ENCODE data around the gene GADD45GIP1.
A peak's percentile ranks its signal among the peaks of the same experiment; 100 is the strongest.

GADD45GIP1 gene

DNA sequence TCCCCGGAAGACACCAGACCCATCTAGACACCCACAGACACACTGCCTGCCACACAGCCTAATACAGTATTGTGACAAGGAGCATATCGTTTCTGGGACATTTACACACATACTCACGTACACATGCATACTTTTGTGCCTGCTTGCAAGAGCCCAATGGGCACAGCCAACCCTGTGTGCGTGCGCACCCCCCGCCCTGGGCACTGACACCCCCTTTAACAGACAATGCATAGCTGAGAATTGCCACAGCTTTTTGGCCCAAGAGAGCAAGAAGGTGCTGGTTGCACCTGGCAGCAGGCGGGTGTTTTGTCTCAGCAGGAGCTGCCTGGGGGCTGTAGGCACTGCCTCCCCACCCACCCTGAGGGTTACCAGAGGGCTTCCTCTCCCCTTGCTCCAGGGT lies 36.5 kb upstream of the GADD45GIP1 start:
- Histone ChIP-seq H4K20me1 (peaks cover 0 to 21% (median 16%) of the 10 kb centered on the region in 11 experiments; a peak in 16 of 22 replicates), H3K4me1 (peaks cover 0 to 47% (median 25%) of the 10 kb centered on the region in 10 experiments; a peak in 17 of 20 replicates), H3K9me3 (replicated peaks in 1 of 11) (peaks cover 0 to 7% (median 0%) of the 10 kb centered on the region in 11 experiments; a peak in 7 of 22 replicates), H3K4me2 (no peak overlapping the region), H3K27me3 (peaks cover 6 to 24% (median 8%) of the 10 kb centered on the region in 11 experiments; a peak in 18 of 22 replicates), H3K27ac (no peak overlapping the region), H3K4me3 (no peak overlapping the region), H3K36me3 (peaks cover 0 to 3% (median 2%) of the 10 kb centered on the region in 11 experiments; a peak in 7 of 22 replicates), H3K9ac (no peak overlapping the region)
- TF ChIP-seq Cebpa-rat (IDR thresholded peaks at IDR 0.05) = no peak

DNA sequence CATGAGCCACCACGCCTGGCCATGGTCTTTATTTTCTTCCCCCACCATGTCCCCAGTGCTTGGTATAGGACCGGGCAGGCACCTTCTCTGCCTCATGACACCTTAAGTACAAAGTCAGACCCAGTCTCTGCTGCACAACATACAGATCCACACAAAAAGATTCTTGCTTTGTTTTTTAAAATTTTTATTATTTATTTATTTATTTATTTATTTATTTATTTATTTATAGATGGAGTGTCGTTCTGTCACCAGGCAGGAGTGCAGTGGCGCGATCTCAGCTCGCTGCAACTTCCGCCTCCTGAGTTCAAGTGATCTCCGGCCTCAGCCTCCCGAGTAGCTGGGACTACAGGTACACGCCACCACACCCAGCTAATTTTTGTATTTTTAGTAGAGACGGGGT lies 35.7 kb upstream of the GADD45GIP1 start:
- H3K4me2 ChIP-seq = no peak overlapping the region
- no peaks in the 10 kb centered on the region for H3K36me3 ChIP-seq
- peaks cover 0 to 17% (median 13%) of the 10 kb centered on the region in 11 experiments; a peak in 16 of 22 replicates for H4K20me1 ChIP-seq
- no peak overlapping the region for H3K4me3 ChIP-seq
- H3K27ac ChIP-seq = no peak overlapping the region
- peaks cover 0 to 51% (median 33%) of the 10 kb centered on the region in 10 experiments; a peak in 17 of 20 replicates for H3K4me1 ChIP-seq
- H3K9ac ChIP-seq = no peak overlapping the region
- TF ChIP-seq Cebpa-rat (IDR thresholded peaks at IDR 0.05) = no peak
- H3K9me3 ChIP-seq (replicated peaks in 1 of 11) = peaks cover 0 to 7% (median 0%) of the 10 kb centered on the region in 11 experiments; a peak in 7 of 22 replicates
- peaks cover 6 to 24% (median 8%) of the 10 kb centered on the region in 11 experiments; a peak in 18 of 22 replicates for H3K27me3 ChIP-seq

DNA sequence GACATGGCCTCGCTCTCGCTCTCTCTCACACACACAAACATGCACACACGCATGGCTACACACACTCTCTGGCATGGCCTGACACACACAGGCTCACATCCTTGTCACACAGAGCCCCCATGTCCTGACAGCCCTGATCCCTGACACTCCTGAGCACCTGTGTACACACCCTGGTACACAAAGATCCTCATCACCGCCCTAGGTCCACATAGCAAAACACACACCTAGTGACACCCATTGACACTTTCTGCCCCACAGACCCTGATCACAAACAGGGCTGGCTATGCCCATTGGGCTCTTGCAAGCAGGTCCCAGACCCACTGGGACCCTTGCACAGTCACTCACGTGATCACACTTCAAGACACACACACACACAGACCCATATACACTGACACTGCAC lies 34.3 kb upstream of the GADD45GIP1 start:
- Histone ChIP-seq H3K27me3 (peaks cover 2 to 14% (median 7%) of the 10 kb centered on the region in 11 experiments; a peak in 17 of 22 replicates), H3K36me3 (no peaks in the 10 kb centered on the region), H3K4me1 (peaks cover 0 to 52% (median 34%) of the 10 kb centered on the region in 10 experiments; a peak in 16 of 20 replicates), H3K9me3 (replicated peaks in 1 of 11) (peaks cover 0 to 7% (median 0%) of the 10 kb centered on the region in 11 experiments; a peak in 7 of 22 replicates), H3K4me3 (no peak overlapping the region), H3K27ac (no peak overlapping the region), H3K9ac (no peak overlapping the region), H3K4me2 (peak overlapping the region in 5 of 11 experiments; percentile 0 to 29 (median 8); a peak in 3 of 22 replicates), H4K20me1 (peaks cover 0 to 2% (median 0%) of the 10 kb centered on the region in 11 experiments; a peak in 1 of 22 replicates)
- no peak for TF ChIP-seq Cebpa-rat (IDR thresholded peaks at IDR 0.05)

DNA sequence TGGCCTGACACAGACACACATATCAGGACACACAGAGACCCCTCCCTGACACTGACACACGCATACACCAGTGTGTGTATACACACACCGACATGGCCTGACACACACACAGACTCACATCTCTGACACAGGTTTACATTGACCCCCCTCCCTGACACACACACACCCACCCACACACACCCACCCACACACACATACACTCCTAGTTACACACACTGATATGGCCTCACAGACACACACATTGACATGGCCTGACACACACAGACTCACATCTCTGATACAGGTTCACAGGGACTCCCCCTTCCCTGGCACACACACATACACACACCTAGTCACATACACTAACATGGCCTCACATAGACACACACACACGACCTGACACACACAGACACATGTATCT lies 33.8 kb upstream of the GADD45GIP1 start:
- Histone ChIP-seq H3K27ac (no peak overlapping the region), H3K9ac (no peak overlapping the region), H3K4me3 (no peak overlapping the region), H3K27me3 (peaks cover 0 to 12% (median 2%) of the 10 kb centered on the region in 11 experiments; a peak in 13 of 22 replicates), H3K4me2 (peak overlapping the region in 3 of 11 experiments; percentile 0 to 29 (median 18); a peak in 1 of 22 replicates), H3K4me1 (peaks cover under 1 to 56% (median 38%) of the 10 kb centered on the region in 10 experiments; a peak in 19 of 20 replicates), H4K20me1 (0 out of 22 replicates have a peak, but pooled peaks cover 0 to 2% (median 0%) of the 10 kb centered on the region in 11 experiments), H3K36me3 (no peaks in the 10 kb centered on the region), H3K9me3 (replicated peaks in 1 of 11) (peaks cover 0 to 7% (median 0%) of the 10 kb centered on the region in 11 experiments; a peak in 7 of 22 replicates)
- no peak for TF ChIP-seq Cebpa-rat (IDR thresholded peaks at IDR 0.05)

DNA sequence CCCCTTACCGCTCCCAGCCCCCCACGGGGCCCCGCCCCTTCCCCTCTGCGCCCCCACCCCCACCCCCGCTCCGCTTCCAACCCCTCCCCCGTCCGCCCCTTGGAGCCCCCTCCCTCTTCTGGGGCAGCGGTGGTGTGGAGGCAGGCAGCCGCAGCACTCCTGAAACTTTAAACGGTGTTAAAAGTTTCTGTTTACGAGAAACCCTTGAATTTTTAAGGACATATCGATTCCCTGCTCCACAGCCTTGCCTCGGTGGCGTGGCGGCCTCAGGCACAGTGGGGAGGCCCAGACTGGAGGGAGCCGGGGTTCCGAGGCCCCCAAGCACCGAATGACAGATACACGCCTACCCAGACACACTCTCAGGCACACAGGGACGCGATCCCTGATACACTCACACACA lies 33.4 kb upstream of the GADD45GIP1 start:
- H3K4me3 ChIP-seq = no peak overlapping the region
- no peak for TF ChIP-seq Cebpa-rat (IDR thresholded peaks at IDR 0.05)
- peaks cover 0 to 7% (median 0%) of the 10 kb centered on the region in 11 experiments; a peak in 7 of 22 replicates for H3K9me3 ChIP-seq (replicated peaks in 1 of 11)
- no peak overlapping the region for H3K27ac ChIP-seq
- no peak overlapping the region for H3K4me2 ChIP-seq
- no peaks in the 10 kb centered on the region for H3K36me3 ChIP-seq
- peaks cover 0 to 6% (median 0%) of the 10 kb centered on the region in 11 experiments; a peak in 1 of 22 replicates for H4K20me1 ChIP-seq
- peaks cover 0 to 10% (median 0%) of the 10 kb centered on the region in 11 experiments; a peak in 3 of 22 replicates for H3K27me3 ChIP-seq
- H3K4me1 ChIP-seq = peaks cover 5 to 61% (median 42%) of the 10 kb centered on the region in 10 experiments
- H3K9ac ChIP-seq = no peak overlapping the region

DNA sequence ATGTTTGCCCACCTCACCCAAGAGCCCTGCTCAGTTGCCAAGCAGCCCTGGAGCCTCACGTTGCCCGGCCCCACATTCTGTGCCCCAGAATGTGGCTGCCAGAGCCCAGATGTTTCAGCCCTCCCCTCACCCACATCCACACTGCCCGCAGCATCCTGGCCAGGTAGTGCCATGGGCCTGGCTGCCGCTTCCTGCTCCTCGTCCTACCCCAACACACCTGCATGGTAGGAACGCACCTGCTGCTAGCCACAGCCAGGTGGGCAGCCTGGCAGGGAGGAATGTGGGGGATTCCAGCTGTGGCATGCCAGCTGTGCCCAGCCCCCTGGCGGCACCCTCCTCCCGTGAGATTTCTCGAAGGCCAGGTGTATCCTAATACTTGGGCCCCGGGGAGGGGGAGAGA lies 30.8 kb upstream of the GADD45GIP1 start:
- Histone ChIP-seq H3K27ac (peak overlapping the region in 4 of 11 experiments; percentile 5 to 47 (median 30); a peak in 4 of 22 replicates), H3K4me1 (peaks cover 26 to 71% (median 59%) of the 10 kb centered on the region in 10 experiments), H3K4me2 (peak overlapping the region in 8 of 11 experiments; percentile 44 to 93 (median 86); a peak in 17 of 22 replicates), H3K4me3 (no peak overlapping the region), H3K9ac (peak overlapping the region in 1 of 11 experiments; percentile 40; a peak in 1 of 22 replicates), H4K20me1 (peaks cover 0 to 16% (median 0%) of the 10 kb centered on the region in 11 experiments; a peak in 1 of 22 replicates), H3K36me3 (no peaks in the 10 kb centered on the region), H3K27me3 (0 out of 22 replicates have a peak, but pooled peaks cover 0 to 4% (median 0%) of the 10 kb centered on the region in 11 experiments), H3K9me3 (replicated peaks in 1 of 11) (peaks cover 0 to 7% (median 0%) of the 10 kb centered on the region in 11 experiments; a peak in 7 of 22 replicates)
- no peak for TF ChIP-seq Cebpa-rat (IDR thresholded peaks at IDR 0.05)

DNA sequence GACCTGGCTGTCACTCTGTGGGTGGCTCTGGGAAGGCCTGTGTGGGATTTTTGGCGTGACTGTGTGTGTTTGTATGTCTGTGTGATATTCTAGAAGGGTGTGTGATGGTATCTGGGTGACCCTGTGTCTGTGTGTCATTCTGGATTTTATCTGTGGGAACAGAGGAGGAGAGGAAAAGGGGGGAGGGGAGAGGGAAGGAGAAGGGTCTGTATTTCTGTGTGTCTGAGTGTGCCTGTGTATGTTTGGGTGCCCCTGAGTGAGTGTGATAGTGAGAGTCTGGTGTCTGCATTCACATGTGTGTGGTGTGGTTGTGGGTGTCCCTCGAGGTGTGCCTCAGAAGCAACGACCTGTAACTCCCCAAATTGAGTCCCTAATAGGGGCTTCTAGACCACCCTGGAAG lies 30.2 kb upstream of the GADD45GIP1 start:
- Histone ChIP-seq H3K27me3 (0 out of 22 replicates have a peak, but pooled peaks cover 0 to 4% (median 0%) of the 10 kb centered on the region in 11 experiments), H3K4me3 (no peak overlapping the region), H3K4me2 (peak overlapping the region in 8 of 11 experiments; percentile 44 to 93 (median 86); a peak in 16 of 22 replicates)

DNA sequence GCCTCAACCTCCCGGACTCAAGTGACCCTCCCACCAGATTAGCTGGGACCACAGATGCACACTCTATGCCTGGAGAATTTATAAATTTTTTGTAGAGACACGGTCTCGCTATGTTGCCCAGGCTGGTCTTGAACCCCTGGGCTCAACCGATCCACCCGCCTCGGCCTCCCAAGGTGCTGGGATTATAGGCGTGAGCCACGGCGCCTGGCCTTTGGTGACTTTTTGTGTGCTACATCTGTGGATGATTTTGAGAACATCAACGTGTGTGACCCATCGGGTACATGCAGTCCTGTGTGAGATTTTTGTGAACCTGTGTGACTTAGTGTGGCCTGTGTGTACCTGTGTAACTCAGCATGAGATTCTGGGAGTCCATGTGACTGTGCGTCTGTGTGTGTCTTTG lies 29.7 kb upstream of the GADD45GIP1 start:
- no peak overlapping the region for H3K9ac ChIP-seq
- no peak for TF ChIP-seq Cebpa-rat (IDR thresholded peaks at IDR 0.05)
- peaks cover 0 to 16% (median 0%) of the 10 kb centered on the region in 11 experiments; a peak in 1 of 22 replicates for H4K20me1 ChIP-seq
- H3K27me3 ChIP-seq = 0 out of 22 replicates have a peak, but pooled peaks cover 0 to 4% (median 0%) of the 10 kb centered on the region in 11 experiments
- peak overlapping the region in 8 of 11 experiments; percentile 44 to 93 (median 86); a peak in 12 of 22 replicates for H3K4me2 ChIP-seq
- H3K4me3 ChIP-seq = no peak overlapping the region
- no peaks in the 10 kb centered on the region for H3K36me3 ChIP-seq
- H3K27ac ChIP-seq = no peak overlapping the region
- peaks cover 0 to 7% (median 0%) of the 10 kb centered on the region in 11 experiments; a peak in 7 of 22 replicates for H3K9me3 ChIP-seq (replicated peaks in 1 of 11)
- H3K4me1 ChIP-seq = peaks cover 26 to 74% (median 61%) of the 10 kb centered on the region in 10 experiments

More for the DNA sequence above, 30.2 kb upstream of the GADD45GIP1 start:
- H3K9ac ChIP-seq = peak overlapping the region in 1 of 11 experiments; percentile 40; a peak in 1 of 22 replicates
- TF ChIP-seq Cebpa-rat (IDR thresholded peaks at IDR 0.05) = no peak
- peaks cover 0 to 7% (median 0%) of the 10 kb centered on the region in 11 experiments; a peak in 7 of 22 replicates for H3K9me3 ChIP-seq (replicated peaks in 1 of 11)
- H3K27ac ChIP-seq = peak overlapping the region in 4 of 11 experiments; percentile 5 to 47 (median 30); a peak in 4 of 22 replicates
- peaks cover 0 to 16% (median 0%) of the 10 kb centered on the region in 11 experiments; a peak in 1 of 22 replicates for H4K20me1 ChIP-seq
- peaks cover 26 to 75% (median 61%) of the 10 kb centered on the region in 10 experiments for H3K4me1 ChIP-seq
- no peaks in the 10 kb centered on the region for H3K36me3 ChIP-seq
